D721Med (cell line): ENCODE data around the gene RGS2.

ENCODE experiments used
- DNase-seq: peaks from one replicate; pipeline ENCODE4 v3.0.0; 2011; ENCODE audit warnings: low spot score; ENCODE audit not compliant: insufficient read length
- FAIRE-seq: peaks from 2 replicates; lab custom pipeline; 2011; peaks lifted over from hg19 to GRCh38; lab: Jason Lieb, UNC
- TF ChIP-seq, protein P1 (sequence below): IDR thresholded peaks from 2 replicates; pipeline ENCODE4 v1.5.1; 2012; ENCODE audit warnings: mild to moderate bottlenecking, control low read depth; ENCODE audit not compliant: insufficient read depth; ENCODE audit errors: missing control alignments

RGS2 gene

DNA sequence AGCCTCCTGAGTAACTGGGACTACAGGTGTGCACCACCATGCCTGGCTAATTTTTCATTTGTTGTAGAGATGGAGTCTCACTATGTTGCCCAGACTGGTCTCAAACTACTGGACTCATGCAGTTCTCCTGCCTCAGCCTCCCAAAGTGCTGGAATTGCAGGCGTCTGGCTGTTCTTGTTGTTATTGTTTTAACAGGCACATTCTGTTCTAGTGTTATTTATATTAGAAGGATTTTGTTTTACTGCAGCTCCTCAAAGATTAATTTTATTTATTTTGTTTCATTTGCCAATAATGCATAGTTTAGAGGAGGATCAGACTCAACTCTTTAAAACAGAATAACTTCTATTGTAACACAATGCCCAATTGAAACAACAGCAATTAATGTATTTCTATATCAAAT, 35.5 kb downstream of the RGS2 start:
- FAIRE-seq = no peak
- DNase-seq = no peak
- TF ChIP-seq, protein P1, sequence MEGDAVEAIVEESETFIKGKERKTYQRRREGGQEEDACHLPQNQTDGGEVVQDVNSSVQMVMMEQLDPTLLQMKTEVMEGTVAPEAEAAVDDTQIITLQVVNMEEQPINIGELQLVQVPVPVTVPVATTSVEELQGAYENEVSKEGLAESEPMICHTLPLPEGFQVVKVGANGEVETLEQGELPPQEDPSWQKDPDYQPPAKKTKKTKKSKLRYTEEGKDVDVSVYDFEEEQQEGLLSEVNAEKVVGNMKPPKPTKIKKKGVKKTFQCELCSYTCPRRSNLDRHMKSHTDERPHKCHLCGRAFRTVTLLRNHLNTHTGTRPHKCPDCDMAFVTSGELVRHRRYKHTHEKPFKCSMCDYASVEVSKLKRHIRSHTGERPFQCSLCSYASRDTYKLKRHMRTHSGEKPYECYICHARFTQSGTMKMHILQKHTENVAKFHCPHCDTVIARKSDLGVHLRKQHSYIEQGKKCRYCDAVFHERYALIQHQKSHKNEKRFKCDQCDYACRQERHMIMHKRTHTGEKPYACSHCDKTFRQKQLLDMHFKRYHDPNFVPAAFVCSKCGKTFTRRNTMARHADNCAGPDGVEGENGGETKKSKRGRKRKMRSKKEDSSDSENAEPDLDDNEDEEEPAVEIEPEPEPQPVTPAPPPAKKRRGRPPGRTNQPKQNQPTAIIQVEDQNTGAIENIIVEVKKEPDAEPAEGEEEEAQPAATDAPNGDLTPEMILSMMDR = no peak

DNA sequence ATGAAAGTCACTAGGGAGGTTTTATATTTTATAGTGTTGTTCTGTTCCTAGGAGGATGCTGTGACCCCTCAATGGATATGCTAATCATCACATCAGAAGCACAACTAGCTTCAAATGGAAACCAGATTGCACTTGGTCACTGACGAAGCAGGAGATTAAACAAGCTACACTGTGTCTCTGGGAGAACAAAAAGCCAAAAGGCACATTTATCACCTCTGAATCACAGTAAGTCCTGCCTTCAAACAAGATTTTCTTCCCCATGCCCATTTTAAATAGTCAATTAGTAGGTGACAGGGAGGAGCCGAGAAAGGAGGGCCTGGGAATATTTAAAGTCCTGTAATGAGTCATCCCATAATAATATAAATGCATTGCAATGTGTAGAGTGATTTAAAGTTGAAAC, 38.1 kb downstream of the RGS2 start:
- FAIRE-seq (no peak), DNase-seq (no peak)
- TF ChIP-seq, protein P1 = no peak

DNA sequence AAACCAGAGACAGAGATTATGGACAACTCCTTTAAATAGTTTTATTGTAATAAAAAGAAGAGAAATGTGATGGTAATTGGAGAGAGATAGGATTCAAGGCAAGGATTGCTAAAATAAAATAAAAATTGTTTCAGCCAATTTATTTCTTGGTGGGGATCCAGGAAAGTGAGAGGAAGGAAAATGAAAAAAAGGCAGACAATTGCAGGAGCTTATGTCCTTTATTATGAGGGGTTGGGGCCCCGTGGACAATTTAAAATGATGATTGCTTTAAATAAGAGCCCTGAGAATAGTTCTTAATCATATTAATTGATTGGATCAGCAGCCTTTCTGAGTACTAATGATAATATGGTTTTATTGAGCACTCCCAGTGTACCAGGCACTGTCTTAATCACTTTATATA, 40.2 kb downstream of the RGS2 start:
- no peak for FAIRE-seq
- DNase-seq = no peak
- TF ChIP-seq, protein P1 = no peak

DNA sequence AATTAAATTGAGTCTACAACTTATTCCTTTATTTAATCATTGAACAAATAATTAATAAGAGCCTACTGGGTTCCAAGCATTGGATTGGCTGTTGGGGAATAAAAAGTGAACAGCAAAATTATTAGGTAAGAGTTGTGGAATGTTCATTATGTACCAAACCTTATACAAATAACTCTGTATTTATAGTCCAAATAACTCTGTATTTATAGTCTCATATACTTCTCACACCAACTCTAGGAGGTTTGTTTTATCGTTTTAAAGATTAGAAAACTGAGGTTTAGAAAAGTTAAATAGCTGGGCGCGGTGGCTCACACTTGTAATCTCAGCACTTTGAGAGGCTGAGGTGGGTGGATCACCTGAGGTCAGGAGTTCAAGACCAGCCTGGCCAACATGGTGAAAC, 40.6 kb downstream of the RGS2 start:
- DNase-seq = no peak

DNA sequence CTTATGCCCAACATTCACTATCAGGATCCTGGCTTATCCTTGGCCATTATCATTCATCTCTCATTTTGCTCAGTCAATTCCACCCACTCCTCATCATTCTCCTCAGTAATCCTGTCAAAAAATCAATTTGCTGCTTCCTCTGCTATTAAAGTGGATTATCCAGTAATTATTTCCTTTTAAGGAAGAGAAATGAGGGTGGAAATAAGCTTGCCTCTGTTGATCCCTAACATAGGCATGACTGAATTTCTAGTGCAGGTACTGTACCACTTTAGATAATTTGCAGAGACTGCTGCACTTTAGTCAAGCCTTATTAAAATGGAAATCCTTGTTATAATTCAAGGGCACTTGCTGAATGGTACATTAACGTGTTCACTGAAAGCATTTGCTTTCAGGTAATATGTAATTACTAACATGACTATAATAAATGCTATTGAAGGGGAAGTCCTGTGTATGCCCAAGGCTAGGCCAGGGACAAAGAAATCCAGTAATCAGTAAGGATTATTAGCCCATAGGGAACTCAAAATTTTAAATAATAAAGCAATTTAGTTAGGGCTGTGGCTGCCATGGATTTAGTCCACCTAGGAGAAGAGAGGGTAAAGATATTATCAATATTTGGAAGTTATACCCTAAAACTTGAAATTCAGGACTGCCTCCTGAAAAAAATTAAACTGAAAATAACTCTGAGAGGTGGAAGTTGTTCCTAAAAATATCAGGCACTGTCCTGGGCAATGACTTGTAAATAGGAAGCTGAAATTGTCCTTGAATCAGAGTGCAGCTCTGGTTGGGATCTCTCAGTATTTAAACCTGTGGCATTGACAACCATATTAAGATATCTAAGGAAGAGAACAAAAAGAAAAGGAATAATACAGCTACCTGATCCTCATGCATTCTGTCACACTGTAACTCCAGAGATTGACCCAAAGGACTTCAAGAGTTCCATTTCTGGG, 43.4 kb downstream of the RGS2 start:
- peak; percentile 99 for FAIRE-seq
- DNase-seq = peak; percentile 36
- TF ChIP-seq, protein P1 = no peak

More for the DNA sequence above, 40.6 kb downstream of the RGS2 start:
- FAIRE-seq = no peak
- TF ChIP-seq, protein P1 = no peak

DNA sequence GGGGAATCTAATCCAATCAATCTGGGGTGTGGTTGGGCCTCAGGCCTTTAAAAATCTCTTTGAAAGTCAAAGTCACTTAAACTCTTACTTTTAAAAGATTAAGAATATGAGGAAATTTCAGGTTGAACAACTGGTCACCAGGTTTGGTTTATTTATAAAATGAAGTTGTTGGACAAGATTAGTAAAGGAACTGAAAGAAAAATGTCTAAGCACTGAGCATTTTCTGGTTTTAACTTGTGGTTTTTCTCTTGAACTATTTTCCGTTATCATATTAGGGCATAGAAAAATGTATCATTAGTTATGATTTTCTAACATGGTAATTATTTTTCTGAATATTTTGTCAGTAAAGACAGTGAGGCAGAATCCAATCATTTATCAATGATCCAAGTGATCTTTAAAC, 49.6 kb downstream of the RGS2 start:
- FAIRE-seq (peak; percentile 88), DNase-seq (no peak)
- TF ChIP-seq, protein P1 = no peak

DNA sequence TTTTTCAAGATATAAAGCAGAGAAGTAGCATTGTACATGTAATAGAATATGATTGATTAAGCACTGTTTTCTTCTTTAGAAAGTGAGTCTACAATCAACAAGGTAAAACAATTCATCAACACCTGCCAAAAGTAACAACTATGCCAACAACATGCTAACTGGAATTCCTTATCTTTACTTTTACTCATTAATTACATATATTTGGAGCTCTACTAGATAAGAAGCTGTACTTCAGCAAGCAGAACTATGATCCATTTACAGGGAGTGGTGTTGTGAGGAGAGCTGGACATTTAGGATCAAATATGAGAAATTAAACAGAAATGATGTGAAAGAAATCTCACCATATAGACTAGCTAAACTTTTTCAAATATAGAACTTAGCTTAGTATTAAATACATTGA, 51.0 kb downstream of the RGS2 start:
- FAIRE-seq (peak; percentile 25), DNase-seq (no peak)
- TF ChIP-seq, protein P1 = no peak
